GM23338 (cell line): Measurements from ENCODE around the gene CREB1. TPM values are rescaled to one million over a fixed set of nuclear protein-coding genes. Genes with fewer than 3 reads are reported as not detected.

ENCODE experiments used
- ATAC-seq: fragments of 200-7000 bp; cut with Tn5 transposase; 3 replicates; pipeline ENCODE4 v1.9.1; 2020
- DNase-seq: peaks from one replicate; pipeline ENCODE4 v3.0.0-alpha.2; 2015; ENCODE audit warnings: low spot score
- H2AFZ ChIP-seq: fragments of 200-600 bp; sonication (generic); 2 replicates; pipeline ENCODE4 v1.8.0; 2016; ENCODE audit warnings: antibody characterized with exemption, mild to moderate bottlenecking, moderate library complexity
- H3F3A ChIP-seq: fragments of 200-600 bp; sonication (generic); replicated peaks from 2 replicates; pipeline ENCODE4 v1.8.0; 2017; ENCODE audit warnings: antibody characterized with exemption, mixed run types, low read depth
- H3K27ac ChIP-seq: fragments of 200-600 bp; sonication (generic); 2 replicates; pipeline ENCODE4 v1.6.1; 2016; ENCODE audit warnings: low read depth
- H3K27me3 ChIP-seq: fragments of 200-600 bp; sonication (generic); 2 replicates; pipeline ENCODE4 v1.8.0; 2016; ENCODE audit warnings: mild to moderate bottlenecking, mixed run types, moderate library complexity; ENCODE audit not compliant: insufficient read depth
- H3K36me3 ChIP-seq: fragments of 200-600 bp; sonication (generic); 2 replicates; pipeline ENCODE4 v1.8.0; 2016; ENCODE audit warnings: mild to moderate bottlenecking; ENCODE audit not compliant: insufficient read depth
- H3K4me1 ChIP-seq: fragments of 200-600 bp; sonication (generic); 2 replicates; pipeline ENCODE4 v1.8.0; 2016; ENCODE audit warnings: mild to moderate bottlenecking, moderate library complexity; ENCODE audit not compliant: insufficient read depth
- H3K4me2 ChIP-seq: fragments of 200-600 bp; sonication (generic); 2 replicates; pipeline ENCODE4 v1.7.1; 2017; ENCODE audit warnings: mixed run types
- H3K4me3 ChIP-seq: fragments of 200-600 bp; sonication (generic); 2 replicates; pipeline ENCODE4 v1.6.1; 2016; ENCODE audit warnings: mixed run types
- H3K79me2 ChIP-seq: fragments of 200-600 bp; sonication (generic); replicated peaks from 2 replicates; pipeline ENCODE4 v1.8.0; 2017; ENCODE audit warnings: mild to moderate bottlenecking; ENCODE audit not compliant: insufficient read depth
- H3K9me2 ChIP-seq: fragments of 200-600 bp; sonication (generic); 2 replicates; pipeline ENCODE4 v1.8.0; 2017; ENCODE audit not compliant: insufficient read depth
- H4K20me1 ChIP-seq: fragments of 200-600 bp; sonication (generic); replicated peaks from 2 replicates; pipeline ENCODE4 v1.8.0; 2017; ENCODE audit warnings: mild to moderate bottlenecking; ENCODE audit not compliant: insufficient read depth
- H3K27ac Mint-ChIP-seq: 2 replicates; pipeline ENCODE4 v1.8.0; 2020; ENCODE audit warnings: inconsistent platforms, mild to moderate bottlenecking, moderate library complexity, mixed read lengths
- H3K27me3 Mint-ChIP-seq: 3 replicates; pipeline ENCODE4 v1.8.0; 2022; ENCODE audit warnings: low read depth, mild to moderate bottlenecking, moderate library complexity, mixed read lengths, inconsistent platforms; ENCODE audit not compliant: insufficient read depth, poor library complexity
- H3K36me3 Mint-ChIP-seq: 3 replicates; pipeline ENCODE4 v1.8.0; 2021; ENCODE audit warnings: low read depth, mild to moderate bottlenecking, inconsistent platforms, moderate library complexity, mixed read lengths
- H3K4me1 Mint-ChIP-seq: 3 replicates; pipeline ENCODE4 v1.8.0; 2020; ENCODE audit warnings: mild to moderate bottlenecking, inconsistent platforms, mixed read lengths
- H3K4me3 Mint-ChIP-seq: 3 replicates; pipeline ENCODE4 v1.8.0; 2021; ENCODE audit warnings: moderate library complexity, mild to moderate bottlenecking, inconsistent platforms, mixed read lengths
- H3K9me3 Mint-ChIP-seq: 3 replicates; pipeline ENCODE4 v1.8.0; 2020; ENCODE audit warnings: moderate library complexity, mild to moderate bottlenecking, inconsistent platforms, mixed read lengths
- CTCF ChIP-seq, 2 experiments: fragments of 200-600 bp in 1 of 2; sonication (generic) in 1 of 2; conservative IDR thresholded peaks; 2 replicates each; pipeline versions ENCODE4 v1.5.1 to v1.6.1; 2016 to 2017; ENCODE audit warnings: antibody characterized with exemption in 2 of 2, low read depth in 2 of 2, mild to moderate bottlenecking in 2 of 2, moderate library complexity in 1 of 2
- EZH2phosphoT487 ChIP-seq: fragments of 200-600 bp; sonication (generic); IDR thresholded peaks from one replicate; pipeline ENCODE4 v1.8.1; 2018; ENCODE audit warnings: antibody characterized with exemption; ENCODE audit not compliant: unreplicated experiment
- JUNB ChIP-seq: IDR thresholded peaks from one replicate; pipeline ENCODE4 v1.6.1; 2016; ENCODE audit warnings: antibody characterized with exemption; ENCODE audit not compliant: unreplicated experiment
- NANOG ChIP-seq: IDR thresholded peaks from 2 replicates; pipeline ENCODE4 v1.6.1; 2016; ENCODE audit warnings: antibody characterized with exemption, borderline replicate concordance
- POLR2AphosphoS5 ChIP-seq: IDR thresholded peaks from 2 replicates; pipeline ENCODE4 v1.6.1; 2016; ENCODE audit warnings: antibody characterized with exemption, low read depth
- REST ChIP-seq: IDR thresholded peaks from one replicate; pipeline ENCODE4 v1.6.1; 2018; ENCODE audit warnings: antibody characterized with exemption; ENCODE audit not compliant: unreplicated experiment
- STAT1 ChIP-seq: IDR thresholded peaks from one replicate; pipeline ENCODE4 v1.6.1; 2016; ENCODE audit warnings: antibody characterized with exemption; ENCODE audit not compliant: unreplicated experiment
- ZNF114 ChIP-seq: fragments of 250-450 bp; sonication (Bioruptor Pico); IDR thresholded peaks from 2 replicates; pipeline ENCODE4 v1.5.0; 2020; ENCODE audit warnings: mild to moderate bottlenecking, moderate library complexity
- ZNF331 ChIP-seq: fragments of 250-450 bp; sonication (Bioruptor Pico); IDR thresholded peaks from 2 replicates; pipeline ENCODE4 v1.5.0; 2020; ENCODE audit warnings: low read depth, mild to moderate bottlenecking, moderate library complexity
- polyA plus RNA-seq: library from polyadenylated mRNA; unstranded; fragments of >200 nt; fragmentation: Nextera tagmentation; extraction: Ambion mirVana; gene quantifications from 2 replicates; pipeline ENCODE4 v1.2.1, GENCODE V29; 2016
- total RNA-seq: library from RNA; depleted of rRNA; stranded (reverse); fragments of >200 nt; shearing (Covaris generic); gene quantifications from 2 replicates; pipeline ENCODE4 v1.2.3, GENCODE V29; 2014
- TF ChIP-seq, protein P1 (sequence below): fragments of 250-450 bp; sonication (Bioruptor Pico); IDR thresholded peaks from 2 replicates; pipeline ENCODE4 v1.5.0; 2020; ENCODE audit warnings: mild to moderate bottlenecking, moderate library complexity

Gene CREB1
- total and polyA plus RNA-seq, 2 experiments from 2014 or later, result 40.3 to 104 TPM

GRCh38 chr2:207505171-207505570 lies 24.6 kb upstream of the CREB1 start (continued):
- TF ChIP-seq, protein P1, sequence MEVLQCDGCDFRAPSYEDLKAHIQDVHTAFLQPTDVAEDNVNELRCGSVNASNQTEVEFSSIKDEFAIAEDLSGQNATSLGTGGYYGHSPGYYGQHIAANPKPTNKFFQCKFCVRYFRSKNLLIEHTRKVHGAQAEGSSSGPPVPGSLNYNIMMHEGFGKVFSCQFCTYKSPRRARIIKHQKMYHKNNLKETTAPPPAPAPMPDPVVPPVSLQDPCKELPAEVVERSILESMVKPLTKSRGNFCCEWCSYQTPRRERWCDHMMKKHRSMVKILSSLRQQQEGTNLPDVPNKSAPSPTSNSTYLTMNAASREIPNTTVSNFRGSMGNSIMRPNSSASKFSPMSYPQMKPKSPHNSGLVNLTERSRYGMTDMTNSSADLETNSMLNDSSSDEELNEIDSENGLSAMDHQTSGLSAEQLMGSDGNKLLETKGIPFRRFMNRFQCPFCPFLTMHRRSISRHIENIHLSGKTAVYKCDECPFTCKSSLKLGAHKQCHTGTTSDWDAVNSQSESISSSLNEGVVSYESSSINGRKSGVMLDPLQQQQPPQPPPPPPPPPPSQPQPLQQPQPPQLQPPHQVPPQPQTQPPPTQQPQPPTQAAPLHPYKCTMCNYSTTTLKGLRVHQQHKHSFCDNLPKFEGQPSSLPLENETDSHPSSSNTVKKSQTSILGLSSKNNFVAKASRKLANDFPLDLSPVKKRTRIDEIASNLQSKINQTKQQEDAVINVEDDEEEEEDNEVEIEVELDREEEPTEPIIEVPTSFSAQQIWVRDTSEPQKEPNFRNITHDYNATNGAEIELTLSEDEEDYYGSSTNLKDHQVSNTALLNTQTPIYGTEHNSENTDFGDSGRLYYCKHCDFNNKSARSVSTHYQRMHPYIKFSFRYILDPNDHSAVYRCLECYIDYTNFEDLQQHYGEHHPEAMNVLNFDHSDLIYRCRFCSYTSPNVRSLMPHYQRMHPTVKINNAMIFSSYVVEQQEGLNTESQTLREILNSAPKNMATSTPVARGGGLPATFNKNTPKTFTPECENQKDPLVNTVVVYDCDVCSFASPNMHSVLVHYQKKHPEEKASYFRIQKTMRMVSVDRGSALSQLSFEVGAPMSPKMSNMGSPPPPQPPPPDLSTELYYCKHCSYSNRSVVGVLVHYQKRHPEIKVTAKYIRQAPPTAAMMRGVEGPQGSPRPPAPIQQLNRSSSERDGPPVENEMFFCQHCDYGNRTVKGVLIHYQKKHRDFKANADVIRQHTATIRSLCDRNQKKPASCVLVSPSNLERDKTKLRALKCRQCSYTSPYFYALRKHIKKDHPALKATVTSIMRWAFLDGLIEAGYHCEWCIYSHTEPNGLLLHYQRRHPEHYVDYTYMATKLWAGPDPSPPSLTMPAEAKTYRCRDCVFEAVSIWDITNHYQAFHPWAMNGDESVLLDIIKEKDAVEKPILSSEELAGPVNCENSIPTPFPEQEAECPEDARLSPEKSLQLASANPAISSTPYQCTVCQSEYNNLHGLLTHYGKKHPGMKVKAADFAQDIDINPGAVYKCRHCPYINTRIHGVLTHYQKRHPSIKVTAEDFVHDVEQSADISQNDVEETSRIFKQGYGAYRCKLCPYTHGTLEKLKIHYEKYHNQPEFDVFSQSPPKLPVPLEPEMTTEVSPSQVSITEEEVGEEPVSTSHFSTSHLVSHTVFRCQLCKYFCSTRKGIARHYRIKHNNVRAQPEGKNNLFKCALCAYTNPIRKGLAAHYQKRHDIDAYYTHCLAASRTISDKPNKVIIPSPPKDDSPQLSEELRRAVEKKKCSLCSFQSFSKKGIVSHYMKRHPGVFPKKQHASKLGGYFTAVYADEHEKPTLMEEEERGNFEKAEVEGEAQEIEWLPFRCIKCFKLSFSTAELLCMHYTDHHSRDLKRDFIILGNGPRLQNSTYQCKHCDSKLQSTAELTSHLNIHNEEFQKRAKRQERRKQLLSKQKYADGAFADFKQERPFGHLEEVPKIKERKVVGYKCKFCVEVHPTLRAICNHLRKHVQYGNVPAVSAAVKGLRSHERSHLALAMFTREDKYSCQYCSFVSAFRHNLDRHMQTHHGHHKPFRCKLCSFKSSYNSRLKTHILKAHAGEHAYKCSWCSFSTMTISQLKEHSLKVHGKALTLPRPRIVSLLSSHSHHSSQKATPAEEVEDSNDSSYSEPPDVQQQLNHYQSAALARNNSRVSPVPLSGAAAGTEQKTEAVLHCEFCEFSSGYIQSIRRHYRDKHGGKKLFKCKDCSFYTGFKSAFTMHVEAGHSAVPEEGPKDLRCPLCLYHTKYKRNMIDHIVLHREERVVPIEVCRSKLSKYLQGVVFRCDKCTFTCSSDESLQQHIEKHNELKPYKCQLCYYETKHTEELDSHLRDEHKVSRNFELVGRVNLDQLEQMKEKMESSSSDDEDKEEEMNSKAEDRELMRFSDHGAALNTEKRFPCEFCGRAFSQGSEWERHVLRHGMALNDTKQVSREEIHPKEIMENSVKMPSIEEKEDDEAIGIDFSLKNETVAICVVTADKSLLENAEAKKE (CRISPR knock-in tag), result no peak
- TF ChIP-seq EZH2phosphoT487, result no peak
- no peak for TF ChIP-seq CTCF (conservative IDR thresholded peaks at IDR 0.05; ENCODE audit: low read depth in 2 of 2)
- TF ChIP-seq JUNB, result no peak
- no peak for TF ChIP-seq POLR2AphosphoS5

- peaks cover 28% of the 10 kb centered on the region for H3K4me1 ChIP-seq
- peak overlapping the region; percentile 39; the same call in 1 of the 2 replicates for H3K27ac Mint-ChIP-seq
- DNase-seq, result peak; percentile 58
- H3K27me3 ChIP-seq, result no peaks in the 10 kb centered on the region
- H3F3A ChIP-seq, result 0 out of 2 replicates have a peak, but pooled peaks cover 5% of the 10 kb centered on the region
- no peaks in the 10 kb centered on the region for H4K20me1 ChIP-seq
- no peak overlapping the region for H2AFZ ChIP-seq
- H3K9me2 ChIP-seq, result no peaks in the 10 kb centered on the region
- peak overlapping the region; percentile 42; the same call in 2 of the 3 replicates for H3K4me3 Mint-ChIP-seq
- no peaks in the 10 kb centered on the region for H3K9me3 Mint-ChIP-seq
- no peak overlapping the region for H3K4me3 ChIP-seq
- peak; percentile 77 for ATAC-seq
- H3K27me3 Mint-ChIP-seq, result peaks cover 2% of the 10 kb centered on the region
- no peaks in the 10 kb centered on the region for H3K36me3 Mint-ChIP-seq
- H3K27ac ChIP-seq, result no peak overlapping the region
- H3K4me1 Mint-ChIP-seq, result peaks cover 41% of the 10 kb centered on the region
- peak overlapping the region; percentile 32; the same call in 1 of the 2 replicates for H3K4me2 ChIP-seq
- no peaks in the 10 kb centered on the region for H3K36me3 ChIP-seq
- H3K79me2 ChIP-seq, result no peaks in the 10 kb centered on the region
- TF ChIP-seq JUNB (no peak), REST (no peak), STAT1 (no peak), POLR2AphosphoS5 (no peak), ZNF331 (CRISPR knock-in tag) (no peak), NANOG (no peak), ZNF114 (CRISPR knock-in tag) (no peak), CTCF (conservative IDR thresholded peaks at IDR 0.05; ENCODE audit: low read depth in 2 of 2) (no peak)
Observed at GRCh38 chr2:207505728-207506127, 24.0 kb upstream of the CREB1 start.
